Cardiac fibroblast (primary cell): Measurements from ENCODE around the gene LRMDA.

Experiments
- DNase-seq, 2 donors: peaks; one replicate each; pipeline versions ENCODE4 v3.0.0 to v3.0.0-alpha.2; 2010; ENCODE audit warnings: low read depth in 2 of 2
- H3K4me3 ChIP-seq, 2 donors: replicated peaks in 1 of 2; 1 replicate in 1 of 2; 2 replicates in 1 of 2; pipeline ENCODE4 v1.5.1; 2011; ENCODE audit warnings: low read depth in 2 of 2, low read length in 2 of 2, mild to moderate bottlenecking in 2 of 2, moderate library complexity in 1 of 2
- CTCF ChIP-seq: IDR thresholded peaks from one replicate; pipeline ENCODE4 v1.5.1; 2011; ENCODE audit warnings: low read depth, mild to moderate bottlenecking, low read length, inconsistent platforms

Gene LRMDA

GRCh38 chr10:76036111-76036940, 604.9 kb downstream of the LRMDA start:
- peak; percentile 75 to 80 for DNase-seq
- H3K4me3 ChIP-seq = no peak overlapping the region
- peak; percentile 98 for TF ChIP-seq CTCF

DNA sequence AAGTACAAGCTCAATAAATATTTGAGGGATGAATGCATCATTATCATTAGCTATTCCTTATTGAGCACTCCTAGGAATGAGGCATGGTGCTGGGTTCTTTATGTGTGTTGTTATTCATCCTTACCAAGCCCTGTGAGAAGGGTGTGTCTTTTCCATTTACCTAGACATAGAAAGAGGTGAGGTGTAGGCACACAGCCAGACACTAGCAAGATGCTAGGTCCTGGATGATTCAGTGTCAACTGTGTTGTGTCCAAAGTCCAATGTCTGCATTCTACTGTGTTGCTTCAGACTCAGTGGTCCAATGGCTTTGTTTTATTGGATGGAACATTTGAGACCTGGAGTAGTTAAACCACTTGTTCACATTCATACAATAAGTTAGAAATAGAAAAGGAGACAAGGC, 605.5 kb downstream of the LRMDA start:
- TF ChIP-seq CTCF = no peak
- H3K4me3 ChIP-seq = no peak overlapping the region
- DNase-seq = no peak

GRCh38 chr10:76037531-76038155, 606.2 kb downstream of the LRMDA start:
- H3K4me3 ChIP-seq = no peak overlapping the region
- no peak for TF ChIP-seq CTCF
- DNase-seq = peak; percentile 7 to 29

DNA sequence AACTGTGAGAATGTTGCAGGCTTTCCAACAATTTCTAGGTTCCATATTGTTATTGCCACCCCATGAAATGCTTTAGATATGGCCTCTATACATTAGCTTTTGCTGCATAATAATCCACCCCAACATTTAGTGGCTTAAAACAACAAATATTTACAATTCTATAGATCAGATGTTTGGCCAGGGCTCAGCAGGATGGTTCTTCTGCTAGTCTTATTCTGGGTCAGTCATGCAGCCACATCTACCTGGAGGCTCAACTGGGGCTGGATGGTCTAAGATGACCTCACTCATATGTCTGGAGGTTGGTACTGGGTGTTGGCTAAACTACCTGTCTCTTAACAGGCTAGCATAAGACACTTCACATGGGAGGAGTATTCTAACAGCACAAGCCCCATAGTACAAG, 607.3 kb downstream of the LRMDA start:
- no peak overlapping the region for H3K4me3 ChIP-seq
- no peak for TF ChIP-seq CTCF
- no peak for DNase-seq

GRCh38 chr10:76040107-76040829, 608.8 kb downstream of the LRMDA start:
- no peak for DNase-seq
- peak; percentile 16 for TF ChIP-seq CTCF
- H3K4me3 ChIP-seq = no peak overlapping the region

GRCh38 chr10:76040830-76041220, 609.4 kb downstream of the LRMDA start:
- no peak overlapping the region for H3K4me3 ChIP-seq
- no peak for TF ChIP-seq CTCF
- no peak for DNase-seq
